Memory B cell (primary cell): ENCODE results near the gene IGF1.

Source experiments
- ATAC-seq: fragments of 150-1000 bp; cut with Tn5 transposase; 2 replicates; pipeline ENCODE4 v1.10.0; 2021; ENCODE audit warnings: low read depth, mild to moderate bottlenecking, moderate library complexity
- DNase-seq, 2 donors: peaks; one replicate each; pipeline ENCODE4 v3.0.0; 2022; ENCODE audit warnings: low spot score in 2 of 2
- H3K27ac Mint-ChIP-seq: one replicate; pipeline ENCODE4 v1.8.0; 2022; ENCODE audit warnings: mild to moderate bottlenecking, moderate library complexity, mixed read lengths
- H3K27me3 Mint-ChIP-seq: one replicate; pipeline ENCODE4 v1.8.0; 2022; ENCODE audit warnings: mixed read lengths
- H3K36me3 Mint-ChIP-seq: one replicate; pipeline ENCODE4 v1.8.0; 2022; ENCODE audit warnings: mild to moderate bottlenecking, mixed read lengths
- H3K4me1 Mint-ChIP-seq: one replicate; pipeline ENCODE4 v1.8.0; 2022; ENCODE audit warnings: mixed read lengths
- H3K4me3 Mint-ChIP-seq: one replicate; pipeline ENCODE4 v1.8.0; 2022; ENCODE audit warnings: mild to moderate bottlenecking, moderate library complexity, mixed read lengths
- H3K9me3 Mint-ChIP-seq: one replicate; pipeline ENCODE4 v1.8.0; 2022; ENCODE audit warnings: mixed read lengths

The IGF1 gene

GRCh38 chr12:102508052-102508451, 27.7 kb upstream of the IGF1 start:
- no peak overlapping the region for H3K27ac Mint-ChIP-seq
- no peaks in the 10 kb centered on the region for H3K36me3 Mint-ChIP-seq
- peaks cover 13% of the 10 kb centered on the region for H3K4me1 Mint-ChIP-seq
- no peaks in the 10 kb centered on the region for H3K9me3 Mint-ChIP-seq
- no peak for DNase-seq
- H3K27me3 Mint-ChIP-seq: peaks cover 2% of the 10 kb centered on the region
- ATAC-seq: no peak
- H3K4me3 Mint-ChIP-seq: no peak overlapping the region

- no peaks in the 10 kb centered on the region for H3K27me3 Mint-ChIP-seq
- DNase-seq (no peak), ATAC-seq (no peak)
- H3K36me3 Mint-ChIP-seq: no peaks in the 10 kb centered on the region
- peaks cover 10% of the 10 kb centered on the region for H3K4me1 Mint-ChIP-seq
- no peak overlapping the region for H3K4me3 Mint-ChIP-seq
- H3K27ac Mint-ChIP-seq: no peak overlapping the region
- no peaks in the 10 kb centered on the region for H3K9me3 Mint-ChIP-seq
Measured at GRCh38 chr12:102507301-102507700, 26.9 kb upstream of the IGF1 start.

GRCh38 chr12:102504871-102505270, 24.5 kb upstream of the IGF1 start:
- Mint-ChIP-seq H3K9me3 (no peaks in the 10 kb centered on the region), H3K27me3 (peaks cover 2% of the 10 kb centered on the region), H3K4me1 (peaks cover 9% of the 10 kb centered on the region), H3K27ac (no peak overlapping the region), H3K4me3 (no peak overlapping the region), H3K36me3 (no peaks in the 10 kb centered on the region)
- ATAC-seq: no peak
- DNase-seq: no peak

GRCh38 chr12:102504280-102504679, 23.9 kb upstream of the IGF1 start:
- Mint-ChIP-seq H3K27me3 (peaks cover 2% of the 10 kb centered on the region), H3K36me3 (no peaks in the 10 kb centered on the region), H3K27ac (no peak overlapping the region), H3K4me1 (peaks cover 9% of the 10 kb centered on the region), H3K4me3 (no peak overlapping the region), H3K9me3 (no peaks in the 10 kb centered on the region)
- ATAC-seq (no peak), DNase-seq (no peak)

GRCh38 chr12:102503831-102504230, 23.5 kb upstream of the IGF1 start:
- peaks cover 9% of the 10 kb centered on the region for H3K4me1 Mint-ChIP-seq
- peaks cover 2% of the 10 kb centered on the region for H3K27me3 Mint-ChIP-seq
- H3K4me3 Mint-ChIP-seq: no peak overlapping the region
- ATAC-seq (no peak), DNase-seq (no peak)
- H3K27ac Mint-ChIP-seq: peak overlapping the region; percentile 64
- H3K9me3 Mint-ChIP-seq: no peaks in the 10 kb centered on the region
- no peaks in the 10 kb centered on the region for H3K36me3 Mint-ChIP-seq

GRCh38 chr12:102503056-102503681, 22.8 kb upstream of the IGF1 start:
- no peaks in the 10 kb centered on the region for H3K36me3 Mint-ChIP-seq
- ATAC-seq: peak; percentile 90
- H3K4me3 Mint-ChIP-seq: no peak overlapping the region
- peak in 1 of 2 donors; percentile 17 for DNase-seq
- H3K9me3 Mint-ChIP-seq: no peaks in the 10 kb centered on the region
- H3K4me1 Mint-ChIP-seq: peaks cover 9% of the 10 kb centered on the region
- H3K27ac Mint-ChIP-seq: peak overlapping the region; percentile 64
- H3K27me3 Mint-ChIP-seq: peaks cover 2% of the 10 kb centered on the region

GRCh38 chr12:102501773-102502172, 21.4 kb upstream of the IGF1 start:
- no peak for ATAC-seq
- no peak overlapping the region for H3K4me3 Mint-ChIP-seq
- H3K27ac Mint-ChIP-seq: no peak overlapping the region
- no peak for DNase-seq
- H3K9me3 Mint-ChIP-seq: no peaks in the 10 kb centered on the region
- H3K27me3 Mint-ChIP-seq: peaks cover 2% of the 10 kb centered on the region
- peaks cover 9% of the 10 kb centered on the region for H3K4me1 Mint-ChIP-seq
- H3K36me3 Mint-ChIP-seq: no peaks in the 10 kb centered on the region

GRCh38 chr12:102498471-102498870, 18.1 kb upstream of the IGF1 start:
- Mint-ChIP-seq H3K4me1 (peaks cover 4% of the 10 kb centered on the region), H3K27me3 (peaks cover 6% of the 10 kb centered on the region), H3K27ac (no peak overlapping the region), H3K4me3 (no peak overlapping the region), H3K36me3 (peaks cover 3% of the 10 kb centered on the region), H3K9me3 (no peaks in the 10 kb centered on the region)
- no peak for ATAC-seq
- DNase-seq: no peak

GRCh38 chr12:102497743-102498142, 17.4 kb upstream of the IGF1 start:
- H3K9me3 Mint-ChIP-seq: peaks cover 2% of the 10 kb centered on the region
- no peaks in the 10 kb centered on the region for H3K4me1 Mint-ChIP-seq
- DNase-seq: no peak
- no peak for ATAC-seq
- H3K27me3 Mint-ChIP-seq: peaks cover 7% of the 10 kb centered on the region
- peaks cover 5% of the 10 kb centered on the region for H3K36me3 Mint-ChIP-seq
- H3K4me3 Mint-ChIP-seq: no peak overlapping the region
- H3K27ac Mint-ChIP-seq: no peak overlapping the region

- H3K36me3 Mint-ChIP-seq: peaks cover 5% of the 10 kb centered on the region
Measured at GRCh38 chr12:102496591-102496990, 16.2 kb upstream of the IGF1 start.

GRCh38 chr12:102487226-102487625, 6.9 kb upstream of the IGF1 start:
- Mint-ChIP-seq H3K9me3 (peaks cover 3% of the 10 kb centered on the region), H3K27ac (no peak overlapping the region), H3K4me1 (peaks cover 16% of the 10 kb centered on the region), H3K4me3 (no peak overlapping the region), H3K27me3 (no peaks in the 10 kb centered on the region), H3K36me3 (no peaks in the 10 kb centered on the region)
- ATAC-seq (no peak), DNase-seq (no peak)

More at GRCh38 chr12:102496591-102496990, 16.2 kb upstream of the IGF1 start:
- Mint-ChIP-seq H3K27ac (no peak overlapping the region), H3K4me1 (no peaks in the 10 kb centered on the region), H3K27me3 (peaks cover 8% of the 10 kb centered on the region), H3K4me3 (no peak overlapping the region), H3K9me3 (peaks cover 2% of the 10 kb centered on the region)
- ATAC-seq: no peak
- no peak for DNase-seq

GRCh38 chr12:102486153-102486552, 5.8 kb upstream of the IGF1 start:
- no peak for DNase-seq
- H3K9me3 Mint-ChIP-seq: peaks cover 3% of the 10 kb centered on the region
- H3K36me3 Mint-ChIP-seq: no peaks in the 10 kb centered on the region
- peaks cover 20% of the 10 kb centered on the region for H3K4me1 Mint-ChIP-seq
- no peak overlapping the region for H3K27ac Mint-ChIP-seq
- no peak for ATAC-seq
- no peaks in the 10 kb centered on the region for H3K27me3 Mint-ChIP-seq
- no peak overlapping the region for H3K4me3 Mint-ChIP-seq

- Mint-ChIP-seq H3K27me3 (no peaks in the 10 kb centered on the region), H3K4me1 (peaks cover 15% of the 10 kb centered on the region), H3K36me3 (no peaks in the 10 kb centered on the region), H3K27ac (peak overlapping the region; percentile 87), H3K9me3 (no peaks in the 10 kb centered on the region), H3K4me3 (peak overlapping the region; percentile 79)
- DNase-seq (peak; percentile 33 to 43), ATAC-seq (peak; percentile 69)
Measured at GRCh38 chr12:102484428-102484958, 4.1 kb upstream of the IGF1 start.

GRCh38 chr12:102484017-102484416, 3.7 kb upstream of the IGF1 start:
- no peak for DNase-seq
- peaks cover 15% of the 10 kb centered on the region for H3K4me1 Mint-ChIP-seq
- H3K36me3 Mint-ChIP-seq: no peaks in the 10 kb centered on the region
- H3K27me3 Mint-ChIP-seq: no peaks in the 10 kb centered on the region
- peak overlapping the region; percentile 79 for H3K4me3 Mint-ChIP-seq
- H3K9me3 Mint-ChIP-seq: no peaks in the 10 kb centered on the region
- H3K27ac Mint-ChIP-seq: peak overlapping the region; percentile 87
- no peak for ATAC-seq

GRCh38 chr12:102483466-102483865, 3.1 kb upstream of the IGF1 start:
- Mint-ChIP-seq H3K36me3 (no peaks in the 10 kb centered on the region), H3K27ac (peak overlapping the region; percentile 87), H3K27me3 (no peaks in the 10 kb centered on the region), H3K4me1 (peaks cover 15% of the 10 kb centered on the region), H3K4me3 (peak overlapping the region; percentile 79), H3K9me3 (no peaks in the 10 kb centered on the region)
- ATAC-seq (peak; percentile 70), DNase-seq (peak in 1 of 2 donors; percentile 23)
